SK-N-SH (cell line): Measurements from ENCODE around the gene CYTL1. TPM values are rescaled to one million over a fixed set of nuclear protein-coding genes. Genes with fewer than 3 reads are reported as not detected.

Experiments used
- CTCF ChIA-PET: fragments of 300-600, 350-600 bp; formaldehyde crosslinking; extraction: SDS; loops from one replicate; lab custom pipeline; 2021; lab: Yijun Ruan, JAX
- POLR2A ChIA-PET: fragments of 350-600 bp; sonication (Branson Sonifier 250); formaldehyde crosslinking; extraction: SDS; loops from one replicate; lab custom pipeline; 2020; ENCODE audit warnings: antibody characterized with exemption, inconsistent platforms; lab: Yijun Ruan, JAX
- DNase-seq: peaks from one replicate; pipeline ENCODE4 v3.0.0; 2012
- H2AFZ ChIP-seq: fragments of 200-600 bp; sonication (generic); 2 replicates; pipeline ENCODE4 v1.8.1; 2016; ENCODE audit warnings: antibody characterized with exemption, mild to moderate bottlenecking, low read depth
- H3F3A ChIP-seq: fragments of 200-600 bp; sonication (generic); replicated peaks from 2 replicates; pipeline ENCODE3; 2016; ENCODE audit warnings: antibody characterized with exemption, mild to moderate bottlenecking; ENCODE audit not compliant: insufficient read depth
- H3K27ac ChIP-seq, 2 experiments: fragments of 200-500 bp in 1 of 2; fragments of 200-600 bp in 1 of 2; sonication (Bioruptor generic) in 1 of 2; sonication (generic), shearing (Covaris generic) in 1 of 2; 2 replicates each; pipeline versions ENCODE4 v1.5.1 to v1.6.1; 2014 to 2016; ENCODE audit warnings: low read depth in 2 of 2, inconsistent platforms in 1 of 2, low read length in 1 of 2, mild to moderate bottlenecking in 1 of 2, mixed read lengths in 1 of 2
- H3K27me3 ChIP-seq: fragments of 200-600 bp; sonication (generic), shearing (Covaris generic); 2 replicates; pipeline ENCODE4 v1.6.1; 2016; ENCODE audit warnings: mixed run types; ENCODE audit not compliant: insufficient read depth
- H3K36me3 ChIP-seq, 2 experiments: fragments of 200-500 bp in 1 of 2; fragments of 200-600 bp in 1 of 2; sonication (Bioruptor generic) in 1 of 2; sonication (generic) in 1 of 2; replicated peaks in 1 of 2; 2 replicates each; pipeline versions ENCODE3 to v1.5.1; 2014 to 2016; ENCODE audit warnings: low read length in 1 of 2, mild to moderate bottlenecking in 1 of 2; ENCODE audit not compliant: insufficient read depth in 2 of 2, control insufficient read depth in 1 of 2
- H3K4me1 ChIP-seq, 2 experiments: fragments of 200-500 bp in 1 of 2; fragments of 200-600 bp in 1 of 2; sonication (Bioruptor generic) in 1 of 2; sonication (generic), shearing (Covaris generic) in 1 of 2; 2 replicates each; pipeline versions ENCODE4 v1.5.1 to v1.6.1; 2014 to 2016; ENCODE audit warnings: low read depth in 1 of 2, low read length in 1 of 2, mixed run types in 1 of 2; ENCODE audit not compliant: insufficient read depth in 2 of 2, control insufficient read depth in 1 of 2
- H3K4me2 ChIP-seq: fragments of 200-600 bp; sonication (generic), shearing (Covaris generic); 2 replicates; pipeline ENCODE4 v1.6.1; 2017; ENCODE audit warnings: mixed run types
- H3K4me3 ChIP-seq, 2 experiments: fragments of 200-500 bp in 1 of 2; fragments of 200-600 bp in 1 of 2; sonication (Bioruptor generic) in 1 of 2; sonication (generic), shearing (Covaris generic) in 1 of 2; 2 replicates each; pipeline versions ENCODE4 v1.5.1 to v1.8.1; 2014 to 2016; ENCODE audit warnings: low read depth in 2 of 2, inconsistent platforms in 1 of 2, low read length in 1 of 2, mild to moderate bottlenecking in 1 of 2, mixed read lengths in 1 of 2, moderate library complexity in 1 of 2
- H3K79me2 ChIP-seq: fragments of 200-600 bp; sonication (generic); 2 replicates; pipeline ENCODE4 v1.8.1; 2017; ENCODE audit warnings: mild to moderate bottlenecking; ENCODE audit not compliant: insufficient read depth
- H3K9ac ChIP-seq: fragments of 200-600 bp; sonication (generic); 2 replicates; pipeline ENCODE4 v1.6.1; 2017; ENCODE audit warnings: mixed run types
- H3K9me2 ChIP-seq: fragments of 200-600 bp; sonication (generic); 2 replicates; pipeline ENCODE4 v1.6.1; 2017; ENCODE audit warnings: mixed run types
- H3K9me3 ChIP-seq: fragments of 200-600 bp; sonication (generic); 2 replicates; pipeline ENCODE4 v1.6.1; 2017; ENCODE audit warnings: mixed run types, mild to moderate bottlenecking, moderate library complexity
- H4K20me1 ChIP-seq: fragments of 200-600 bp; sonication (generic); 2 replicates; pipeline ENCODE4 v1.6.1; 2017; ENCODE audit warnings: mild to moderate bottlenecking, mixed run types; ENCODE audit not compliant: insufficient read depth
- CHD2 ChIP-seq: fragments of 150-350 bp; IDR thresholded peaks from 2 replicates; pipeline ENCODE4 v1.6.1; 2018; ENCODE audit warnings: low read length; ENCODE audit not compliant: partially characterized antibody
- EZH2phosphoT487 ChIP-seq: fragments of 200-600 bp; sonication (generic); IDR thresholded peaks from 2 replicates; pipeline ENCODE4 v1.6.1; 2017; ENCODE audit warnings: low read depth, mixed run types, mild to moderate bottlenecking, antibody characterized with exemption, moderate library complexity, borderline replicate concordance
- FOSL2 ChIP-seq: IDR thresholded peaks from 2 replicates; pipeline ENCODE4 v1.4.0; 2012; ENCODE audit warnings: low read depth, mild to moderate bottlenecking, moderate library complexity, borderline replicate concordance
- FOXJ3 ChIP-seq: sonication (generic); formaldehyde crosslinking; IDR thresholded peaks from 2 replicates; pipeline ENCODE4 v1.5.1; 2020; ENCODE audit warnings: mild to moderate bottlenecking, missing genetic modification reagents
- FOXM1 ChIP-seq: IDR thresholded peaks from 2 replicates; pipeline ENCODE4 v1.4.0; 2012; ENCODE audit warnings: low read depth, mild to moderate bottlenecking
- GATA2 ChIP-seq: sonication (generic); formaldehyde crosslinking; IDR thresholded peaks from 2 replicates; pipeline ENCODE4 v1.5.0; 2020; ENCODE audit warnings: mild to moderate bottlenecking, missing genetic modification reagents
- JUND ChIP-seq: IDR thresholded peaks from 2 replicates; pipeline ENCODE4 v1.4.0; 2012
- MEF2A ChIP-seq: IDR thresholded peaks from 2 replicates; pipeline ENCODE4 v1.4.0; 2012; ENCODE audit warnings: low read depth, borderline replicate concordance
- MXI1 ChIP-seq: IDR thresholded peaks from 2 replicates; pipeline ENCODE4 v1.6.1; 2012; ENCODE audit warnings: mild to moderate bottlenecking, low read depth, low read length, improper control_type of control experiment
- NFIC ChIP-seq: IDR thresholded peaks from 2 replicates; pipeline ENCODE4 v1.4.0; 2012; ENCODE audit warnings: borderline replicate concordance
- NRF1 ChIP-seq: IDR thresholded peaks from 2 replicates; pipeline ENCODE4 v1.6.1; 2012; ENCODE audit warnings: low read depth, mild to moderate bottlenecking, low read length
- POLR2AphosphoS5 ChIP-seq: IDR thresholded peaks from 2 replicates; pipeline ENCODE4 v1.6.1; 2012; ENCODE audit warnings: low read depth, low read length
- RAD21 ChIP-seq: IDR thresholded peaks from 2 replicates; pipeline ENCODE4 v1.6.1; 2012; ENCODE audit warnings: mild to moderate bottlenecking, low read length
- RCOR1 ChIP-seq: fragments of 150-350 bp; IDR thresholded peaks from 2 replicates; pipeline ENCODE4 v1.6.1; 2017; ENCODE audit warnings: antibody characterized with exemption, low read length
- SMC3 ChIP-seq: IDR thresholded peaks from 2 replicates; pipeline ENCODE4 v1.6.1; 2012; ENCODE audit warnings: low read depth, low read length, improper control_type of control experiment
- TCF12 ChIP-seq: IDR thresholded peaks from 2 replicates; pipeline ENCODE4 v1.4.0; 2012
- WGBS: methylation state at CpG from one replicate; pipeline ENCODE4 v1.1.6; 2017; ENCODE audit warnings: low lambda C conversion rate; 5-methylcytosine and 5-hydroxymethylcytosine counted together
- polyA plus RNA-seq, 3 experiments: library from polyadenylated mRNA; depleted of rRNA; stranded (reverse); fragments of >200 nt; gene quantifications; 2 replicates each; pipeline ENCODE4 v1.2.3, GENCODE V29; 2012
- TF ChIP-seq, protein P1 (sequence below): fragments of 200-600 bp; sonication (generic); IDR thresholded peaks from 2 replicates; pipeline ENCODE4 v1.6.1; 2017; ENCODE audit warnings: antibody characterized with exemption, mild to moderate bottlenecking, moderate library complexity
- TF ChIP-seq, protein P2 (sequence below): IDR thresholded peaks from 2 replicates; pipeline ENCODE4 v1.6.1; 2012; ENCODE audit warnings: mild to moderate bottlenecking, low read depth, low read length, moderate library complexity
- TF ChIP-seq, protein P3 (sequence below): IDR thresholded peaks from 2 replicates; pipeline ENCODE4 v1.4.0; 2012; ENCODE audit warnings: low read depth

The CYTL1 gene
- polyA plus RNA-seq, 1 of the 3 experiments (the other 2 are of a cell fraction): 3.0 TPM

DNA sequence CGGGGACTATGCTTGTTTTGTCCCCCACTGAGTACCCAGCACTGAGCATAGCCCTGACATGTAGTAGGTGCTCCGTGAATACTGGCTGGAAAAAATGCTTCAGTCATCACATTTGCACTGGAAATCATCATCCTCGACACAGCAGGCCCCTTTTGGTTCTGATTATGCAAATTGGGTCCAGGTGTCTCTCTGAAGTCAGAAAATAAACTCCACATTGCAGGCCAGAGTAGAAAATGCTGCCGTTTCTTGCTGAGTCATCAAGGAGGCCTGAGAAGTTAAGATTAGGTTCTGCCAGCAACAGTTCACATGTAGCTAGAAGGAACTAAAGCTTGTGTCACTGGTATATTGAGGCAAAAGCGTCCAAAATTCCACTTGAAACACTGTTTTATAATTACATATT lies 17.0 kb upstream of the CYTL1 start:
- DNase-seq: no peak
- H4K20me1 ChIP-seq: no peaks in the 10 kb centered on the region
- H3K36me3 ChIP-seq: no peaks in the 10 kb centered on the region
- CTCF ChIA-PET: no interaction called here
- H3K4me1 ChIP-seq: peaks cover 0 to 18% of the 10 kb centered on the region in 2 experiments; a peak in 2 of 4 replicates
- H3F3A ChIP-seq: no peaks in the 10 kb centered on the region
- H3K9me2 ChIP-seq: no peaks in the 10 kb centered on the region
- H2AFZ ChIP-seq: 0 out of 2 replicates have a peak overlapping the region, but pooled peaks have one; percentile 27
- H3K79me2 ChIP-seq: no peaks in the 10 kb centered on the region
- no peak overlapping the region for H3K27ac ChIP-seq
- TF ChIP-seq TCF12 (peak; percentile 93), NRF1 (no peak), FOSL2 (peak; percentile 23; the same call in 1 of the 2 replicates)
- 19% methylated on average over 5 of the region's 5 CpGs for WGBS
- H3K9ac ChIP-seq: no peak overlapping the region
- H3K4me3 ChIP-seq: no peak overlapping the region
- H3K4me2 ChIP-seq: no peak overlapping the region
- H3K27me3 ChIP-seq: no peaks in the 10 kb centered on the region
- no peaks in the 10 kb centered on the region for H3K9me3 ChIP-seq
- POLR2A ChIA-PET: no interaction called here

DNA sequence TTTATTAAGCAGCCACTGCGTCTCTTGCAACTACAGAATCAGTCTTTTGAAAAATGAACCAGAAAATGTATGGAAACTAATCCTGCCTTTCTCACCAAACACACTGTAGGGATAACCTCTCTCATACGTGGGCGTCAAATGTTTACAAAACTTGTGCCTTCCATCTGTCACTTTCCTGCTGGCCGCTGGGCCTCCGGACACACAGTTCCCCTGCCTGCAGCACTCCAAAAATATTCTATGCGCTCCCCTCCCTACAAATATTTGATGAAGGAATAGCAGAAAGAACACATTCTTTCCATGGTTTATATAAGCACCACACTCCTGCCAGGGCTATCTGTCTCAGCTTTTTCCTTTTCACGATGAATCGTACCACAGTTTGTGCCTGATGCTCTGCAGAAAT lies 14.9 kb upstream of the CYTL1 start:
- 82% methylated on average over 8 of the region's 8 CpGs for WGBS
- Histone ChIP-seq H3K4me3 (no peak overlapping the region), H3K9me3 (no peaks in the 10 kb centered on the region), H2AFZ (no peak overlapping the region), H3K36me3 (no peaks in the 10 kb centered on the region), H4K20me1 (no peaks in the 10 kb centered on the region), H3K79me2 (no peaks in the 10 kb centered on the region), H3K9ac (no peak overlapping the region), H3K4me2 (no peak overlapping the region), H3F3A (no peaks in the 10 kb centered on the region), H3K9me2 (no peaks in the 10 kb centered on the region), H3K27me3 (no peaks in the 10 kb centered on the region; the same call in 1 of the 2 replicates), H3K4me1 (peaks cover 0 to 18% of the 10 kb centered on the region in 2 experiments; a peak in 2 of 4 replicates), H3K27ac (no peak overlapping the region)
- DNase-seq: no peak
- TF ChIP-seq, protein P1, sequence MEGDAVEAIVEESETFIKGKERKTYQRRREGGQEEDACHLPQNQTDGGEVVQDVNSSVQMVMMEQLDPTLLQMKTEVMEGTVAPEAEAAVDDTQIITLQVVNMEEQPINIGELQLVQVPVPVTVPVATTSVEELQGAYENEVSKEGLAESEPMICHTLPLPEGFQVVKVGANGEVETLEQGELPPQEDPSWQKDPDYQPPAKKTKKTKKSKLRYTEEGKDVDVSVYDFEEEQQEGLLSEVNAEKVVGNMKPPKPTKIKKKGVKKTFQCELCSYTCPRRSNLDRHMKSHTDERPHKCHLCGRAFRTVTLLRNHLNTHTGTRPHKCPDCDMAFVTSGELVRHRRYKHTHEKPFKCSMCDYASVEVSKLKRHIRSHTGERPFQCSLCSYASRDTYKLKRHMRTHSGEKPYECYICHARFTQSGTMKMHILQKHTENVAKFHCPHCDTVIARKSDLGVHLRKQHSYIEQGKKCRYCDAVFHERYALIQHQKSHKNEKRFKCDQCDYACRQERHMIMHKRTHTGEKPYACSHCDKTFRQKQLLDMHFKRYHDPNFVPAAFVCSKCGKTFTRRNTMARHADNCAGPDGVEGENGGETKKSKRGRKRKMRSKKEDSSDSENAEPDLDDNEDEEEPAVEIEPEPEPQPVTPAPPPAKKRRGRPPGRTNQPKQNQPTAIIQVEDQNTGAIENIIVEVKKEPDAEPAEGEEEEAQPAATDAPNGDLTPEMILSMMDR: no peak
- TF ChIP-seq EZH2phosphoT487 (no peak), FOSL2 (no peak), NRF1 (no peak), CHD2 (no peak), FOXM1 (no peak), POLR2AphosphoS5 (no peak), MXI1 (no peak), FOXJ3 (no peak), GATA2 (no peak), JUND (no peak), SMC3 (no peak), RAD21 (no peak), MEF2A (no peak), RCOR1 (no peak), NFIC (no peak), TCF12 (no peak)
- TF ChIP-seq, protein P2, sequence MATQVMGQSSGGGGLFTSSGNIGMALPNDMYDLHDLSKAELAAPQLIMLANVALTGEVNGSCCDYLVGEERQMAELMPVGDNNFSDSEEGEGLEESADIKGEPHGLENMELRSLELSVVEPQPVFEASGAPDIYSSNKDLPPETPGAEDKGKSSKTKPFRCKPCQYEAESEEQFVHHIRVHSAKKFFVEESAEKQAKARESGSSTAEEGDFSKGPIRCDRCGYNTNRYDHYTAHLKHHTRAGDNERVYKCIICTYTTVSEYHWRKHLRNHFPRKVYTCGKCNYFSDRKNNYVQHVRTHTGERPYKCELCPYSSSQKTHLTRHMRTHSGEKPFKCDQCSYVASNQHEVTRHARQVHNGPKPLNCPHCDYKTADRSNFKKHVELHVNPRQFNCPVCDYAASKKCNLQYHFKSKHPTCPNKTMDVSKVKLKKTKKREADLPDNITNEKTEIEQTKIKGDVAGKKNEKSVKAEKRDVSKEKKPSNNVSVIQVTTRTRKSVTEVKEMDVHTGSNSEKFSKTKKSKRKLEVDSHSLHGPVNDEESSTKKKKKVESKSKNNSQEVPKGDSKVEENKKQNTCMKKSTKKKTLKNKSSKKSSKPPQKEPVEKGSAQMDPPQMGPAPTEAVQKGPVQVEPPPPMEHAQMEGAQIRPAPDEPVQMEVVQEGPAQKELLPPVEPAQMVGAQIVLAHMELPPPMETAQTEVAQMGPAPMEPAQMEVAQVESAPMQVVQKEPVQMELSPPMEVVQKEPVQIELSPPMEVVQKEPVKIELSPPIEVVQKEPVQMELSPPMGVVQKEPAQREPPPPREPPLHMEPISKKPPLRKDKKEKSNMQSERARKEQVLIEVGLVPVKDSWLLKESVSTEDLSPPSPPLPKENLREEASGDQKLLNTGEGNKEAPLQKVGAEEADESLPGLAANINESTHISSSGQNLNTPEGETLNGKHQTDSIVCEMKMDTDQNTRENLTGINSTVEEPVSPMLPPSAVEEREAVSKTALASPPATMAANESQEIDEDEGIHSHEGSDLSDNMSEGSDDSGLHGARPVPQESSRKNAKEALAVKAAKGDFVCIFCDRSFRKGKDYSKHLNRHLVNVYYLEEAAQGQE: no peak
- TF ChIP-seq, protein P3, sequence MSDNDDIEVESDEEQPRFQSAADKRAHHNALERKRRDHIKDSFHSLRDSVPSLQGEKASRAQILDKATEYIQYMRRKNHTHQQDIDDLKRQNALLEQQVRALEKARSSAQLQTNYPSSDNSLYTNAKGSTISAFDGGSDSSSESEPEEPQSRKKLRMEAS: no peak
- ChIA-PET POLR2A (no interaction called here), CTCF (interaction anchor here (1.5 kb wide), 1 partner anchor 16 kb away, joined by 4 read pairs; no protein-coding TSS in a partner anchor)
